Activated CD8-positive, alpha-beta T cell treated with anti-CD3 and anti-CD28 coated beads for 36 hours (primary cell): ENCODE measurements around the gene ENAH. TPM values are rescaled to one million over a fixed set of nuclear protein-coding genes. Genes with fewer than 3 reads are reported as not detected.

Source experiments
- ATAC-seq: fragments of 200-7000 bp; cut with Tn5 transposase; one replicate; pipeline ENCODE4 v1.10.0; 2021; ENCODE audit warnings: mild to moderate bottlenecking, moderate library complexity
- CTCF ChIA-PET: fragments of 350-600 bp; sonication (Branson Sonifier 250); formaldehyde crosslinking; loops from one replicate; lab custom pipeline; 2021; ENCODE audit warnings: antibody characterized with exemption; lab: Charles Lee
- POLR2A ChIA-PET: fragments of 350-600 bp; sonication (Branson Sonifier 250); formaldehyde crosslinking; loops from one replicate; lab custom pipeline; 2021; ENCODE audit warnings: antibody characterized with exemption; lab: Charles Lee
- DNase-seq: peaks from one replicate; pipeline ENCODE4 v3.0.0-alpha.2; 2020
- H3K27ac Mint-ChIP-seq: one replicate; pipeline ENCODE4 v1.8.0; 2021; ENCODE audit warnings: mild to moderate bottlenecking, mixed read lengths
- H3K27me3 Mint-ChIP-seq: one replicate; pipeline ENCODE4 v1.8.0; 2021; ENCODE audit warnings: mixed read lengths
- H3K36me3 Mint-ChIP-seq: one replicate; pipeline ENCODE4 v1.8.0; 2021; ENCODE audit warnings: low read depth, mixed read lengths
- H3K4me1 Mint-ChIP-seq: one replicate; pipeline ENCODE4 v1.8.0; 2021; ENCODE audit warnings: low read depth, mixed read lengths
- H3K4me3 Mint-ChIP-seq: one replicate; pipeline ENCODE4 v1.8.0; 2021; ENCODE audit warnings: mild to moderate bottlenecking, moderate library complexity, mixed read lengths
- H3K9me3 Mint-ChIP-seq: one replicate; pipeline ENCODE4 v1.8.0; 2021; ENCODE audit warnings: mixed read lengths
- CTCF ChIP-seq: fragments of 200-600 bp; IDR thresholded peaks from one replicate; pipeline ENCODE4 v1.8.0; 2022; ENCODE audit warnings: antibody characterized with exemption, mild to moderate bottlenecking
- intact Hi-C: fragments of 100-400 bp; cut with micrococcal nuclease; formaldehyde crosslinking; loops from one replicate; pipeline ENCODE4 v1.10.0; 2022
- total RNA-seq, 2 experiments: library from RNA; stranded (reverse); gene quantifications; one replicate each; pipeline ENCODE4 v1.2.3, GENCODE V29; 2021

Gene ENAH
- total RNA-seq, 2 experiments from 2014 or later, result 0.51 to 0.65 TPM

GRCh38 chr1:225481738-225482137, 171.2 kb downstream of the ENAH start:
- DNase-seq (no peak), ATAC-seq (no peak)
- ChIA-PET CTCF (interaction anchor here (0.6 to 3.3 kb wide), 22 partner anchors 9 to 498 kb away, joined by 3 to 14 read pairs (median 3); partner anchors contain the start of gene SRP9), POLR2A (no interaction called here)
- intact Hi-C loops, result no loop called here
- TF ChIP-seq CTCF, result no peak
- H3K27ac Mint-ChIP-seq, result no peak overlapping the region
- no peaks in the 10 kb centered on the region for H3K27me3 Mint-ChIP-seq
- no peaks in the 10 kb centered on the region for H3K9me3 Mint-ChIP-seq
- H3K36me3 Mint-ChIP-seq, result no peaks in the 10 kb centered on the region
- H3K4me3 Mint-ChIP-seq, result no peak overlapping the region
- peaks cover 16% of the 10 kb centered on the region for H3K4me1 Mint-ChIP-seq

- H3K27ac Mint-ChIP-seq, result no peak overlapping the region
- ATAC-seq (peak; percentile 80), DNase-seq (peak; percentile 76)
- no peaks in the 10 kb centered on the region for H3K36me3 Mint-ChIP-seq
- intact Hi-C loops, result no loop called here
- peaks cover 24% of the 10 kb centered on the region for H3K4me1 Mint-ChIP-seq
- no peaks in the 10 kb centered on the region for H3K27me3 Mint-ChIP-seq
- no peak overlapping the region for H3K4me3 Mint-ChIP-seq
- POLR2A ChIA-PET, result no interaction called here
- TF ChIP-seq CTCF, result peak; percentile 97
- H3K9me3 Mint-ChIP-seq, result no peaks in the 10 kb centered on the region
- CTCF ChIA-PET, result interaction anchor here (0.6 to 3.5 kb wide), 25 partner anchors 10 to 499 kb away, joined by 3 to 16 read pairs (median 3); partner anchors contain the start of gene SRP9
Observed at GRCh38 chr1:225480825-225481434, 172.0 kb downstream of the ENAH start.

- DNase-seq (no peak), ATAC-seq (no peak)
- POLR2A ChIA-PET, result interaction anchor here (1.4 kb wide), 1 partner anchor 12 kb away, joined by 3 read pairs; no protein-coding TSS in a partner anchor
- H3K4me3 Mint-ChIP-seq, result no peak overlapping the region
- H3K27me3 Mint-ChIP-seq, result no peaks in the 10 kb centered on the region
- no peaks in the 10 kb centered on the region for H3K36me3 Mint-ChIP-seq
- no peak for TF ChIP-seq CTCF
- H3K27ac Mint-ChIP-seq, result no peak overlapping the region
- CTCF ChIA-PET, result interaction anchor here (0.7 to 3.5 kb wide), 15 partner anchors 11 to 500 kb away, joined by 3 to 16 read pairs (median 5); partner anchors contain the start of gene SRP9
- peaks cover 26% of the 10 kb centered on the region for H3K4me1 Mint-ChIP-seq
- no peaks in the 10 kb centered on the region for H3K9me3 Mint-ChIP-seq
- intact Hi-C loops, result loop anchor here (5.0 kb wide), 2 partner anchors 292 to 432 kb away; no protein-coding TSS in a partner anchor
Observed at GRCh38 chr1:225479996-225480720, 172.8 kb downstream of the ENAH start.

GRCh38 chr1:225479341-225479740, 173.6 kb downstream of the ENAH start:
- Mint-ChIP-seq H3K27ac (no peak overlapping the region), H3K4me3 (no peak overlapping the region), H3K36me3 (no peaks in the 10 kb centered on the region), H3K27me3 (no peaks in the 10 kb centered on the region), H3K9me3 (no peaks in the 10 kb centered on the region), H3K4me1 (peaks cover 31% of the 10 kb centered on the region)
- POLR2A ChIA-PET, result interaction anchor here (1.4 kb wide), 1 partner anchor 11 kb away, joined by 3 read pairs; no protein-coding TSS in a partner anchor
- ATAC-seq, result no peak
- CTCF ChIA-PET, result interaction anchor here (1.0 to 3.5 kb wide), 5 partner anchors 13 to 432 kb away, joined by 3 to 16 read pairs (median 3); no protein-coding TSS in a partner anchor
- intact Hi-C loops, result loop anchor here (5.0 kb wide), 2 partner anchors 293 to 433 kb away; no protein-coding TSS in a partner anchor
- TF ChIP-seq CTCF, result no peak
- no peak for DNase-seq
